ENCODE measurements around the gene PCDHGA3.

DNA sequence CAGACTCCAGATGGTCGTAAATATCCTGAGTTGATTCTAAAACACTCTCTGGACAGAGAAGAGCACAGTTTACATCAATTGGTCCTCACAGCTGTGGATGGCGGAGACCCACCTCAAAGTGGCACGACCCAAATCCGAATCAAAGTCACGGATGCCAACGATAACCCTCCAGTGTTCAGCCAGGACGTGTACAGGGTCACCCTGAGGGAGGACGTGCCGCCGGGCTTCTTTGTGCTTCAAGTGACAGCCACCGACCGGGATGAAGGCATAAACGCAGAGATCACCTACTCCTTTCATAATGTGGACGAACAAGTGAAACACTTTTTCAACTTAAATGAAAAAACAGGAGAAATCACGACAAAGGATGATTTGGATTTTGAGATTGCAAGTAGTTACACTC, 17.1 kb downstream of the PCDHGA3 start:
- TF ChIP-seq, protein P1, sequence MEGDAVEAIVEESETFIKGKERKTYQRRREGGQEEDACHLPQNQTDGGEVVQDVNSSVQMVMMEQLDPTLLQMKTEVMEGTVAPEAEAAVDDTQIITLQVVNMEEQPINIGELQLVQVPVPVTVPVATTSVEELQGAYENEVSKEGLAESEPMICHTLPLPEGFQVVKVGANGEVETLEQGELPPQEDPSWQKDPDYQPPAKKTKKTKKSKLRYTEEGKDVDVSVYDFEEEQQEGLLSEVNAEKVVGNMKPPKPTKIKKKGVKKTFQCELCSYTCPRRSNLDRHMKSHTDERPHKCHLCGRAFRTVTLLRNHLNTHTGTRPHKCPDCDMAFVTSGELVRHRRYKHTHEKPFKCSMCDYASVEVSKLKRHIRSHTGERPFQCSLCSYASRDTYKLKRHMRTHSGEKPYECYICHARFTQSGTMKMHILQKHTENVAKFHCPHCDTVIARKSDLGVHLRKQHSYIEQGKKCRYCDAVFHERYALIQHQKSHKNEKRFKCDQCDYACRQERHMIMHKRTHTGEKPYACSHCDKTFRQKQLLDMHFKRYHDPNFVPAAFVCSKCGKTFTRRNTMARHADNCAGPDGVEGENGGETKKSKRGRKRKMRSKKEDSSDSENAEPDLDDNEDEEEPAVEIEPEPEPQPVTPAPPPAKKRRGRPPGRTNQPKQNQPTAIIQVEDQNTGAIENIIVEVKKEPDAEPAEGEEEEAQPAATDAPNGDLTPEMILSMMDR (IDR thresholded peaks at IDR 0.05; ENCODE audit: poor library complexity), result no peak
- no peak for TF ChIP-seq EZH2 (IDR thresholded peaks at IDR 0.05; ENCODE audit: borderline replicate concordance)

All from hepatocyte (in vitro differentiated cells).